GM18505 (cell line): ENCODE data around the gene MAGEA11.
"Not testable (repeated sequence)": the region's sequence is repeated elsewhere in the genome, so short reads cannot be mapped to it uniquely, and the experiment has no call there.

Experiments
- ATAC-seq: cut with Tn5 transposase; IDR thresholded peaks from one replicate; pipeline ENCODE4 v1.9.1; 2021; ENCODE audit not compliant: unreplicated experiment
- POLR2A ChIP-seq: IDR thresholded peaks from 4 replicates; pipeline ENCODE4 v1.6.1; 2011; ENCODE audit warnings: borderline replicate concordance; ENCODE audit not compliant: insufficient read depth, insufficient read length; ENCODE audit errors: extremely low read depth

The MAGEA11 gene

DNA sequence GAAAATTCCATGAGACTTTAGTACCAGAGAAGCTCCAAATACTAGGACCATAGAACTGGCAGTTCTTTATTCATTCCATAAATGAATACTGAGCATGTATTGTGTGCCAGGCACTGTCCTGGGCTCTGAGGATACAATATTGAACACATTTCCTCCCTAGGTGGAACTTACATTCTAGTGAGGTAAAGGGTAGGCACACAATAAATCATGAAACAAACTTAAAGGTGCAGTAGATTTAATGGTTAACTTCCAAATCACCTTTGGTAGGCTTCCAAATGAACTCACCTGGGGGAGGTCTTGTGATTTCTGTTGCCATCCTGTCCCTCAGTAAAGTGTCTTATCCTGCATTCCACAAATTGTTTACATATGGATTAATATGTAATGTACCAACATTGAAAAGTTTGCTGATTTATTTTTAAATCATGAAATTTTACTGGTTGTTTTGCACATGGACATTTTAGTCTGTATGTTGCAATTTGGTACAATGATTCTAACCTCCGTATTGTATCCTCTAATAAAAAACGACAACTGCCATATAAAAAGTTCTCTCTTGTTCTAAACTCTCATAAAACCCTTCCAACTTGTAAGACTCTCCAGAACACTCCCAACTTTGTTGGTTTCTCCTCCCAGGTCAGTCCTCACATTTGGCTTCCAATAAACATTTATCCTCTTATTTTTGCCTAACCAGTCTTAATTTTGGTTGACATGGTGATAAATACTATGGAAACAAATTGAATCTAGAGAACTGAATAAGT, 4.5 kb upstream of the MAGEA11 start:
- ATAC-seq: no peak
- no peak for TF ChIP-seq POLR2A

DNA sequence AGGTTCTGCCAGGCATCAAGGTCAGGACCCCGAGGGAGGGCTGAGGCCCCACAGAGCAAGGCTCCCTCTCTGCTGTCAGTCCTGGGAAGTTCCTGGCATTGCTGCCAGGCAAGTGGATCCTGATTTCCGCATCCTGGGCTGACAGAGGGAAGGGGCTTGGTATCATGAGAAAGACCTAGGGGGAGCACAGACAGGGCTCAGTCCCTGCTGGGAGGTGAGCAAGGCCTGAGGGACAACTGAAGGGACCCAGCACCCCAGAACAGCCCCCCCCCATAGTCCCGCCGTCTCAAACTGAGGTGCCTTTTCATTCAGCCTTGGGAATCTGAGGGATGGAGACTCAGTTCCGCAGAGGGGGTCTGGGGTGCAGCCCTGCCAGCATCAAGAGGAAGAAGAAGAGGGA, 971 bp downstream of the MAGEA11 start:
- TF ChIP-seq POLR2A: no peak
- ATAC-seq: no peak

DNA sequence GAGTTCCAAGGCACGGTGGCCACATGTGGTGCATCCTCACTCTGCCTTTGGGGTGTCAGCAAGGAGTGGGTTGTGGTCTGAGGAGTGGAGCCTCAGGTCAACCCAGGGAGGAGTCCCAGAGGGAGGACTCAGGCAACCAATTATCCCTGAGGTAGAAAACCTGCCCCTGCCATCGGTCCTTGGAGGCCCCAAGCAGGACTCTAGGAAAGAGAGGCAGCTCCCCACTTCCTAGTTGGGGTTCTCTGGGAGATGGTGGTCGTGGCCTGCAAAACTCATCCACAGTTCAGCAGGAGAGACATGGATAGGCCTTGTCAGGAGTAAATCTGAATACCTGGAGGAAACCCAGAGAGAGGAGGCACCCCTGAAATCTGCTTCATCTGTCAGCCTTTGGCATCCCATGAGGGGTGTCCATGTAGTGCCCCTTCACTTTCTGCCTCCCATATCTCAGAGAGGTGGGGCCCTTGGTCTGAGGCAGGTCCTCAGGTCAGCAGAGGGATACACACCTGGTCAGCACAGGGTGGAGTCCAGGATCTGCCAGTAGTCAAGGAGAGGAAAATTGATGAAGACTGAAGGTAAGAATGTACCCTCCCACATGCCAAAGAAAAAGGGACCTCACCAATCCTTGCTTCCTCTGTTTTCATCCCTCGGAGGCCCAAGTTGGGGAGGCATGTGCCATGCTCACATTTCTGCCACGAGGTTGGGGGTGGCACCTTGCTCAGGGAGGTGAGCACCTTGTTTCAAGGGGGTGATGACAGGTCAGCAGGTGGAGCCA, 1.6 kb downstream of the MAGEA11 start:
- no peak for TF ChIP-seq POLR2A

DNA sequence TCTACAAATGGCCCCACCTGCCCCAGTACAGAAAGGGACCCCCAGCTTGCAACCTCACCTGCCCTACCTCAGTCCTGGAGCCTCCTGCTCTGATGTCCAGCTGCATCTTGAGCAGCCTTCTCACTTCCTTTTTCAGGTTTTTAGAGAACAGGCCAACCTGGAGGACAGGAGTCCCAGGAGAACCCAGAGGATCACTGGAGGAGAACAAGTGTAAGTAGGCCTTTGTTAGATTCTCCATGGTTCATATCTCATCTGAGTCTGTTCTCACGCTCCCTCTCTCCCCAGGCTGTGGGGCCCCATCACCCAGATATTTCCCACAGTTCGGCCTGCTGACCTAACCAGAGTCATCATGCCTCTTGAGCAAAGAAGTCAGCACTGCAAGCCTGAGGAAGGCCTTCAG, 3.6 kb downstream of the MAGEA11 start:
- ATAC-seq: peak; percentile 74
- TF ChIP-seq POLR2A: no peak

More for the DNA sequence above, 1.6 kb downstream of the MAGEA11 start:
- ATAC-seq: no peak

DNA sequence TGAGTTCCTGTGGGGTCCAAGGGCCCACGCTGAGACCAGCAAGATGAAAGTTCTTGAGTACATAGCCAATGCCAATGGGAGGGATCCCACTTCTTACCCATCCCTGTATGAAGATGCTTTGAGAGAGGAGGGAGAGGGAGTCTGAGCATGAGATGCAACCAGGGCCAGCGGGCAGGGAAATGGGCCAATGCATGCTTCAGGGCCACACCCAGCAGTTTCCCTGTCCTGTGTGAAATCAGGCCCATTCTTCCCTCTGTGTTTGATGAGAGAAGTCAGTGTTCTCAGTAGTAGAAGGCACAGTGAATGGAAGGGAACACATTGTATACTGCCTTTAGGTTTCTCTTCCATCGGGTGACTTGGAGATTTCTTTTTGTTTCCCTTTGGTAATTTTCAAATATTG, 4.8 kb downstream of the MAGEA11 start:
- no peak for ATAC-seq
- no peak for TF ChIP-seq POLR2A

DNA sequence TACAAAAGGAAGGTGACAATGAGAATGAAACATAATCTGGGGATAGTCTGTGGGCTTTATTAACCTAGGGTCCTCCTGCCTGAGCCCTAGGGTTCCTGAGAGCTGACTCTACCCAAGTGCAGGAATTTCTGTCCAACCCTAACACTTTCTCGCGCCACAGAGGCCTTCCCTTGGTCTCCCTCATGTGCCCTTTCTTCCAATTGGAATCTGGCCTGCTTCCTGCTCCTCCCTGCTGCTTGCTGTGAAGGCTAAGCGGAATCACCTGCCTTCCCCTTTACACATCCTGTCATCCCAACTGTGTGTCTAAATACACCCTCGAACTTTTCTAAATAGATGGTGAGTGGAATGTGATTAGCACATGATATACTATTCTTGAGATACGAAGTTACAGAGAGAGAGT, 5.9 kb downstream of the MAGEA11 start:
- no peak for TF ChIP-seq POLR2A
- no peak for ATAC-seq

DNA sequence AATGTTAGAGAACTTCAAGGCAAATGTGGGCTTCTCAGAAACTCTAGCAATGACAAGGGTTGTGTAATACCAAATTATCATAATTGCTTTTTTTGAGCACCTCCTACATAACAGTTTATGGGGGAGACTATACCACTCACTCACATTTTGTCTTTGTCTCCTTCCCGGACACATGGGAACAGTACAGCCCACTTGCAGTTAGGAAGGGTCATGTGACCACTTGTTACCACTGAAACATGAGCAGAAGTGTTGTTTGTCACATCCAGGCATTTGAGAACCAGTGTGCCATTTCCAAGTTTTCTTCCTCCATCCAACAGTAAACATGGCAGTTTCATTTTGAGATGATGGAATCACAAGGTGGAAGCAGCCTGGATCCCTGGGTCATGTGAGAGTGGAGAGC, 6.9 kb downstream of the MAGEA11 start:
- ATAC-seq: no peak
- no peak for TF ChIP-seq POLR2A

DNA sequence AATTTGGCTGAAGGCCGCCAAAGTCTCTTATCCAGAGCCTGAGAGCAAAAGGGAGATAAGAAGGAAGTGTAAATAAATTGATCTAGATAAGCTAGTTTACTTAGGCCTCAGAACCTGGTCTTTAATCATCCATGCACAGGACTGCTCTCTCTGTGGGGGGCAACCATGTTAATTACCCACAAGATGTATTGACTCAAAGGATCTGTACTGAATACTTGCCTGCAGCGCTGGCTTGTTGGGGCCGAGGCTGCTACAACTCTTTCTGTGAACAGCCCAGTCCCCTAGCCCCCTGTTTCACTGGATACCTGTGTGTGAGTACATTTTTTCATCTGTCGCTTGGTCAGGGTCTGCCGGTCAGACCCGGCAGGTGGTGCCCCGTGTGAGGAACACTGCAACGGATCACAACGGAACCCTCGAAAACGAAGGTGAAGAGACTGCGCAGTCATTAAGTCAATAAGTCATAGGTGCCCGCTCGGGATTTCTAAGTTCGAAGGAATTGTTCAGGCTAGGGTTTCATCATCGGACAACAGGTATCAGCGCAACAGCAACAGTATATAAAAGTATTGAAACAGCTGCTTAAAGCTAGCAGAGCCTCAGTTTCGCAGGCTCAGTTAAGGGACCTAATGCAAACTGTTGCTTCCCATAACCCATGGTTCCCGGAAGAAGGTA, 8.3 kb downstream of the MAGEA11 start:
- ATAC-seq: no peak
- no peak for TF ChIP-seq POLR2A

DNA sequence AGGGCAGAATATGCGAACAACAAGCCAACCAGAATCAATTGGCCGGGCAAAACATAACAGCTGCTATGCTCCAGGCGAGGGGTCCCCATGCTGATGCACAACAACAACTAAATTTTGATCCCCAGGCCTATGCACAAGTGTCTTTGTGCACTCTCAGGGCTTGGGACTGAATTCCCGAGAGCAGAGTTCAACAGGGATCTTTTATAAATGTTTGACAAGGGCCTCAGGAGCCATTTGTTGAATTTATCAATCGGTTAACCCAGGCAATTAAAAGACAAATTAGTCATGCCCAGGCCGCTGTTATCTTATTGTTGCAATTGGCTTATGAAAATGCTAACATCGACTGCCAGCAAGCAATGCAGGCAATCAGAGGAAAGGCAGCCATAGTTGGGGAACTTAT, 9.4 kb downstream of the MAGEA11 start:
- ATAC-seq: not testable (repeated sequence)

DNA sequence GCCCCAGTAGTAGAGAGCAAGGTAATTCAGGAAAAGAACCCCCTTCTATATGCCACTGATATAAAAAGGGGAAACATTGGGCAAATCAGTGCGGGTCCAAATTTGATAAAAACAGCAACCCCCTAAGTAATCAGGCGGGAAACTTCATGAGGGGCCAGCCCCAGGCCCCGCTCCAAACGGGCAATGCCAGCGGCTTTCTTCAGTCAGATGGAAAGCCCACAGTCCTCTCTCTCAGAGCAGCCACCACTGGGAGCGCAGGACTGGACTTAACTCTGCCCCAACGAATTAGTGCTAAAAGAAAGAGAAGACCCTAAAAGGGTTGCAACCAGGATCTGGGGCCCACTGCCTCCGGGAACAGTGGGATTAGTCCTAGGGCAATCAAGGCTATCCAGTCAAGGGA, 9.9 kb downstream of the MAGEA11 start:
- ATAC-seq: no peak
- no peak for TF ChIP-seq POLR2A

DNA sequence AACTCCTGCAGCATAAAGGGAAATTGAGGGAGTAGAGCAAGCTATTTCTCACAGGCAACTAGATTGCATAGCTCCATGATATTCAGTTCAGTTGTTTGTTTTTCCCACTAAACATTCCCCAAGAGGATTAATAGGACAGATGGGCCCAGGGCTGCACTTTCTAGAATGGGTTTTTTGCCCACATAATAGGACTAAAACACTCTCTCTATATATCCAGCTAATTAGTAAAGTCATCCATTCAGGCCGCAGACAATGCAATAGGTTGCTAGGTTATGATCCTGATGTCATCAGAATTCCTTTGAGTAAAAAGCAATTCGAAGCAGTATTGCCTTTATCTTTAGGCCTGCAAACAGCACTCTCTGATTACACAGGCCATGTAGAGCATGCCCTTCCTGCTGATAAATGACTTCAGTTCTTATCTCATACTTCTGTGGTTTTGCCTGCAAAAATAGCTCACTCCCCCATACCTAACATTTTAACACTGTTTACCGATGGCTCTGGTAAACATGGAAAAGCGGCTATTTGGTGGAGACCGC, 11.8 kb downstream of the MAGEA11 start:
- ATAC-seq: not testable (repeated sequence)

DNA sequence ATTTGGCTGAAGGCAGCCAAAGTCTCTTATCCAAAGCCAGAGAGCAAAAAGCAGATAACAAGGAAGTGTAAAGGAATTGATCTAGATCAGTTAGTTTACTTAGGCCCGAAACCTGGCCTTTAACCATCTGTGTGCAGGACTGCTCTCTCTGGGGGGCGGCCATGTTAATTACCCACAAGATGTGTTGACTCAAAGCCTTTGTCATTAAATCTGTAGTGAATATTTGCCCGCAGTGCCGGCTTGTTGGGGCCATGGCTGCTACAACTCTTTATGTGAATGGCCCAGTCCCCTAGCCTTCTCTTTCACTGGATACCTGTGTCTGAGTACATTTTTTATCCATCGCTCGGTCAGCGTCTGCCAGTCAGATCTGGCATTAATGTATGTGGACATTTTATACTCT, 15.4 kb downstream of the MAGEA11 start:
- not testable (repeated sequence) for ATAC-seq

DNA sequence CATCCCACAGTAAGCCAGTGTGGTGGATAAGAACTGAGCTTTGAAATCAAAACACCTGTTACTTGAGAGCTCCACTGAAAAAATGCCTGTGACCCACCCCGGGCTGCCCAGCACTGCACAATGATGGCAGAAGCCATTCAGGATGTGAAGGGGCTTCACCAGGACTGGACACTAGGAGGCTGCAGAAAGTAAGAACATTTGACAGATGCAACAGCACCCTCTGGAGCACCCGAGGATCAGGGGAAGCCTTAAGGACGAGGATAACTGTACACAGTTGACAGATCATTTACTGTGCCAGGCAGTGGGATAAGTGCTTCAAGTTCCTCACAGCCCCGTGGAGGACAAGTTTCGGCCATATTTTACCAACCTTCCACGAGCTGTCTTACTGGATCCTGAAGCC, 30.4 kb downstream of the MAGEA11 start:
- ATAC-seq: not testable (repeated sequence)

DNA sequence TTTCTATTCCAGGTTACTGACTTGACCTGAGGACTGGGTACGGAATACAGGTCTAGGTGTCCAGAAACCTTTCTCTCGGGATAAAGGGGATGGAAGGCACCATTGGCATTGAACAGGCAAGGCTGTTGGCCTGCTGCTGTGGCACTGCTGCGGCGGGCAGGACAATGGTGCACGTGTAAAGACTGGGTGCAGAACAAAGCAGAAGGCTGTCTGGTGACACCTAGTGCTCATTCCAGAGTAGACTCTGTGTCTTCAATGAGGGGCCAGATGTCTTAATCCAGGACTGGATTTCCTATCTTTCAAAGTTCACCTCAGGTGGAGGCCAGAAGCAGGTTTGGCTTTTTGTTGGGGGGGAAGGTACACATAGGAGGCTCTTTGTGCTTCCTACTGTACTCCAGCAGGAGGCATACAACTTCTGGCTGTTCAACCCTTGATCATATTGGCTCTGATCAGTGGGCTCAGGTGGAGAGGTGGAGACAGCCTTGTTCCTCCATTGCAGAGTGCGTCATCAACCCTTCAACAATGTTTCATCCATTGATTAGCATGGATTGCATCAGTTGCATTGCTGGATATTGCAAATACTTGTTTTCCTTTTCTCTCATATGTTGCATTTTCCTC, 34.6 kb downstream of the MAGEA11 start:
- not testable (repeated sequence) for ATAC-seq
